GM19099 (cell line): Measurements from ENCODE around the gene GABRB3.

Experiments used
- POLR2A ChIP-seq: IDR thresholded peaks from 3 replicates; pipeline ENCODE4 v1.6.1; 2011; ENCODE audit warnings: low read depth; ENCODE audit not compliant: insufficient read length; ENCODE audit errors: extremely low read depth

Gene GABRB3

GRCh38 chr15:26504009-26504408 is 268.9 kb downstream of the GABRB3 start:
- no peak for TF ChIP-seq POLR2A
